H1 (cell line): ENCODE data around the gene C6orf136. TPM values are rescaled to one million over a fixed set of nuclear protein-coding genes. Genes with fewer than 3 reads are reported as not detected.

Experiments used
- CTCF ChIA-PET: fragments of 300-600 bp; sonication (Branson Sonifier 250); formaldehyde crosslinking; loops from one replicate; lab custom pipeline; 2021; ENCODE audit not compliant: partially characterized antibody; lab: Charles Lee
- POLR2A ChIA-PET: fragments of 300-600 bp; sonication (Branson Sonifier 250); formaldehyde crosslinking; loops from one replicate; lab custom pipeline; 2021; ENCODE audit warnings: inconsistent platforms; ENCODE audit not compliant: partially characterized antibody; lab: Charles Lee
- DNase-seq, 2 experiments: peaks; one replicate each; pipeline versions ENCODE4 v3.0.0 to v3.0.0-alpha.2; 2010 to 2022; ENCODE audit warnings: low spot score in 2 of 2, low read depth in 1 of 2, mixed read lengths in 1 of 2
- FAIRE-seq: peaks from 2 replicates; lab custom pipeline; 2011; peaks lifted over from hg19 to GRCh38; lab: Jason Lieb, UNC
- H2AFZ ChIP-seq: 2 replicates; pipeline ENCODE4 v1.8.1; 2012; ENCODE audit warnings: low read length, inconsistent platforms
- H2AK5ac ChIP-seq: 2 replicates; pipeline ENCODE4 v1.6.1; 2013; ENCODE audit warnings: low read depth, low read length
- H2BK120ac ChIP-seq: replicated peaks from 2 replicates; pipeline ENCODE3; 2013; ENCODE audit warnings: low read depth, low read length, inconsistent platforms
- H2BK12ac ChIP-seq: 2 replicates; pipeline ENCODE4 v1.6.1; 2013; ENCODE audit warnings: low read depth, low read length
- H2BK15ac ChIP-seq: 2 replicates; pipeline ENCODE4 v1.6.1; 2013; ENCODE audit warnings: low read length
- H2BK20ac ChIP-seq: 2 replicates; pipeline ENCODE4 v1.6.1; 2013; ENCODE audit warnings: low read length
- H2BK5ac ChIP-seq: 2 replicates; pipeline ENCODE4 v1.6.1; 2013; ENCODE audit warnings: low read depth, low read length
- H3K14ac ChIP-seq: 2 replicates; pipeline ENCODE4 v1.6.1; 2013; ENCODE audit warnings: inconsistent platforms; ENCODE audit not compliant: insufficient read length
- H3K18ac ChIP-seq: 2 replicates; pipeline ENCODE4 v1.6.1; 2013; ENCODE audit warnings: low read length; ENCODE audit errors: extremely low read depth
- H3K23ac ChIP-seq: 2 replicates; pipeline ENCODE4 v1.6.1; 2013; ENCODE audit warnings: inconsistent platforms; ENCODE audit not compliant: insufficient read length
- H3K23me2 ChIP-seq: 2 replicates; pipeline ENCODE4 v1.6.1; 2013; ENCODE audit warnings: low read depth, low read length
- H3K27ac ChIP-seq: 2 replicates; pipeline ENCODE4 v1.6.1; 2011; ENCODE audit warnings: low read depth, low read length, inconsistent platforms
- H3K27me3 ChIP-seq, 4 experiments: replicated peaks in 1 of 4; 1 replicate in 1 of 4; 2 replicates in 3 of 4; pipeline versions ENCODE4 v1.6.1 to v1.8.1; 2011 to 2013; ENCODE audit warnings: low read length in 3 of 4, mild to moderate bottlenecking in 3 of 4, inconsistent platforms in 2 of 4, mixed read lengths in 2 of 4, moderate library complexity in 1 of 4; ENCODE audit not compliant: control insufficient read depth in 3 of 4, insufficient read depth in 3 of 4; ENCODE audit errors: extremely low read depth in 1 of 4
- H3K36me3 ChIP-seq, 4 experiments: 2 replicates each; pipeline versions ENCODE4 v1.6.1 to v1.8.1; 2011 to 2013; ENCODE audit warnings: mild to moderate bottlenecking in 4 of 4, low read length in 3 of 4, moderate library complexity in 2 of 4, control low read depth in 1 of 4, inconsistent platforms in 1 of 4; ENCODE audit not compliant: insufficient read depth in 4 of 4, control insufficient read depth in 2 of 4
- H3K4ac ChIP-seq: replicated peaks from 2 replicates; pipeline ENCODE3; 2013; ENCODE audit warnings: low read length, low read depth, mixed read lengths, inconsistent platforms; ENCODE audit not compliant: insufficient read length
- H3K4me1 ChIP-seq, 4 experiments: replicated peaks in 1 of 4; 1 replicate in 1 of 4; 2 replicates in 3 of 4; pipeline versions ENCODE4 v1.6.1 to v1.8.1; 2011 to 2013; ENCODE audit warnings: low read length in 3 of 4, inconsistent platforms in 2 of 4, mixed read lengths in 1 of 4; ENCODE audit not compliant: insufficient read depth in 4 of 4, control insufficient read depth in 3 of 4
- H3K4me2 ChIP-seq, 2 experiments: 2 replicates each; pipeline versions ENCODE4 v1.6.1 to v1.8.1; 2011 to 2013; ENCODE audit warnings: low read depth in 2 of 2, low read length in 2 of 2, control low read depth in 1 of 2, inconsistent platforms in 1 of 2, mild to moderate bottlenecking in 1 of 2; ENCODE audit not compliant: insufficient read depth in 1 of 2
- H3K4me3 ChIP-seq, 4 experiments: fragments of 200-600, 300-600 bp in 1 of 4; sonication (generic), shearing (Covaris generic), sonication (Bioruptor Twin) in 1 of 4; 2 replicates each; pipeline versions ENCODE4 v1.5.1 to v1.8.1; 2011 to 2016; ENCODE audit warnings: low read length in 4 of 4, low read depth in 3 of 4, control low read depth in 2 of 4, inconsistent platforms in 2 of 4, mild to moderate bottlenecking in 2 of 4, mixed read lengths in 1 of 4, moderate library complexity in 1 of 4; ENCODE audit not compliant: insufficient read depth in 2 of 4; ENCODE audit errors: extremely low read depth in 1 of 4
- H3K56ac ChIP-seq: replicated peaks from 2 replicates; pipeline ENCODE3; 2013; ENCODE audit warnings: low read depth, mild to moderate bottlenecking, mixed read lengths, low read length, inconsistent platforms; ENCODE audit not compliant: insufficient read length
- H3K79me1 ChIP-seq: 2 replicates; pipeline ENCODE4 v1.6.1; 2013; ENCODE audit warnings: low read depth, low read length, control low read depth
- H3K79me2 ChIP-seq, 2 experiments: 2 replicates each; pipeline versions ENCODE4 v1.6.1 to v1.8.1; 2012 to 2013; ENCODE audit warnings: low read length in 2 of 2, mild to moderate bottlenecking in 2 of 2, inconsistent platforms in 1 of 2; ENCODE audit not compliant: insufficient read depth in 2 of 2, control insufficient read depth in 1 of 2
- H3K9ac ChIP-seq, 4 experiments: replicated peaks in 1 of 4; 1 replicate in 1 of 4; 2 replicates in 3 of 4; pipeline versions ENCODE4 v1.6.1 to v1.8.1; 2011 to 2013; ENCODE audit warnings: low read depth in 3 of 4, low read length in 3 of 4, control low read depth in 2 of 4, mild to moderate bottlenecking in 2 of 4, moderate library complexity in 2 of 4, inconsistent platforms in 1 of 4; ENCODE audit errors: extremely low read depth in 1 of 4
- H3K9me3 ChIP-seq, 2 experiments: 2 replicates each; pipeline versions ENCODE4 v1.6.1 to v1.8.1; 2012 to 2013; ENCODE audit warnings: mild to moderate bottlenecking in 2 of 2, moderate library complexity in 2 of 2, control low read depth in 1 of 2, inconsistent platforms in 1 of 2, low read depth in 1 of 2, low read length in 1 of 2, mixed read lengths in 1 of 2; ENCODE audit not compliant: insufficient read depth in 2 of 2
- H4K20me1 ChIP-seq, 2 experiments: replicated peaks in 1 of 2; 2 replicates each; pipeline versions ENCODE3 to v1.8.1; 2011 to 2013; ENCODE audit warnings: inconsistent platforms in 2 of 2, low read length in 2 of 2, mild to moderate bottlenecking in 1 of 2; ENCODE audit not compliant: insufficient read depth in 2 of 2, control insufficient read depth in 1 of 2
- H4K5ac ChIP-seq: 2 replicates; pipeline ENCODE4 v1.6.1; 2013; ENCODE audit warnings: low read length, low read depth, mixed read lengths, inconsistent platforms; ENCODE audit not compliant: insufficient read length
- H4K8ac ChIP-seq: 2 replicates; pipeline ENCODE4 v1.8.0; 2013; ENCODE audit warnings: mild to moderate bottlenecking, moderate library complexity, low read length, inconsistent platforms; ENCODE audit not compliant: insufficient read depth; ENCODE audit errors: extremely low read depth
- H4K91ac ChIP-seq: replicated peaks from 2 replicates; pipeline ENCODE3; 2013; ENCODE audit warnings: low read length, mixed read lengths, inconsistent platforms; ENCODE audit not compliant: insufficient read length
- ASH2L ChIP-seq: fragments of 200-600, 300-600 bp; sonication (generic); IDR thresholded peaks from one replicate; pipeline ENCODE4 v1.7.1; 2017; ENCODE audit warnings: low read length
- JUND ChIP-seq: IDR thresholded peaks from 2 replicates; pipeline ENCODE4 v1.6.1; 2011; ENCODE audit warnings: mild to moderate bottlenecking, improper control_type of control experiment, low read length
- SIN3A ChIP-seq, 2 experiments: IDR thresholded peaks in 1 of 2; conservative IDR thresholded peaks in 1 of 2; 2 replicates each; pipeline ENCODE4 v1.6.1; 2011 to 2012; ENCODE audit warnings: low read length in 2 of 2, improper control_type of control experiment in 1 of 2, low read depth in 1 of 2, mild to moderate bottlenecking in 1 of 2
- SIRT6 ChIP-seq: IDR thresholded peaks from one replicate; pipeline ENCODE4 v1.7.1; 2012; ENCODE audit warnings: low read length, inconsistent platforms
- SRF ChIP-seq: IDR thresholded peaks from 2 replicates; pipeline ENCODE4 v1.6.1; 2011; ENCODE audit warnings: mild to moderate bottlenecking, low read depth, low read length, moderate library complexity
- TAF1 ChIP-seq: IDR thresholded peaks from 2 replicates; pipeline ENCODE4 v1.6.1; 2011; ENCODE audit warnings: mild to moderate bottlenecking, low read depth, low read length
- whole genome bisulfite sequencing, 2 experiments: shearing (Covaris generic) in 1 of 2; methylation state at CpG; one replicate each; pipeline versions ENCODE4 v1.1.6 to v1.1.7; 2013 to 2015; ENCODE audit warnings: low lambda C conversion rate in 2 of 2, mixed read lengths in 2 of 2, inconsistent platforms in 1 of 2, low coverage in 1 of 2, missing lambda C conversion rate in 1 of 2; ENCODE audit not compliant: insufficient replicate concordance in 2 of 2, insufficient coverage in 1 of 2, insufficient read length in 1 of 2; ENCODE audit errors: extremely low coverage in 1 of 2, missing lambda C conversion rate in 1 of 2; 5-methylcytosine and 5-hydroxymethylcytosine counted together
- polyA plus RNA-seq, 7 experiments: library from polyadenylated mRNA; depleted of rRNA in 3 of 7; stranded (reverse) in 5 of 7; unstranded in 2 of 7; fragments of >200 nt in 5 of 7; fragments of 200-250 nt in 2 of 7; gene quantifications; 1 replicate in 5 of 7; 2 replicates in 1 of 7; 4 replicates in 1 of 7; pipeline versions ENCODE4 v1.2.1 to v1.2.3, GENCODE V29; 2011 to 2013; ENCODE audit warnings: missing spikeins in 2 of 7, mixed read lengths in 2 of 7
- total RNA-seq: library from RNA; stranded (reverse); fragmentation: NEBNext Ultra II Directional; extraction: Animal tissue kit (Norgen Biotek cat#: 25700); gene quantifications from 2 replicates; pipeline ENCODE4 v1.2.1, GENCODE V29; 2021
- TF ChIP-seq, protein P1 (sequence below), 3 experiments: IDR thresholded peaks; 1 replicate in 2 of 3; 2 replicates in 1 of 3; pipeline versions ENCODE4 v1.5.1 to v1.6.1; 2011; ENCODE audit warnings: low read length in 3 of 3, mild to moderate bottlenecking in 3 of 3, inconsistent platforms in 2 of 3, low read depth in 1 of 3, moderate library complexity in 1 of 3; ENCODE audit not compliant: insufficient read depth in 1 of 3; ENCODE audit errors: control extremely low read depth in 1 of 3

The C6orf136 gene
- total and polyA plus RNA-seq, 2 of the 8 experiments (the other 6 are each of a cell fraction or from before 2014, with no cell fraction given) = 20.8 to 23.1 TPM

DNA sequence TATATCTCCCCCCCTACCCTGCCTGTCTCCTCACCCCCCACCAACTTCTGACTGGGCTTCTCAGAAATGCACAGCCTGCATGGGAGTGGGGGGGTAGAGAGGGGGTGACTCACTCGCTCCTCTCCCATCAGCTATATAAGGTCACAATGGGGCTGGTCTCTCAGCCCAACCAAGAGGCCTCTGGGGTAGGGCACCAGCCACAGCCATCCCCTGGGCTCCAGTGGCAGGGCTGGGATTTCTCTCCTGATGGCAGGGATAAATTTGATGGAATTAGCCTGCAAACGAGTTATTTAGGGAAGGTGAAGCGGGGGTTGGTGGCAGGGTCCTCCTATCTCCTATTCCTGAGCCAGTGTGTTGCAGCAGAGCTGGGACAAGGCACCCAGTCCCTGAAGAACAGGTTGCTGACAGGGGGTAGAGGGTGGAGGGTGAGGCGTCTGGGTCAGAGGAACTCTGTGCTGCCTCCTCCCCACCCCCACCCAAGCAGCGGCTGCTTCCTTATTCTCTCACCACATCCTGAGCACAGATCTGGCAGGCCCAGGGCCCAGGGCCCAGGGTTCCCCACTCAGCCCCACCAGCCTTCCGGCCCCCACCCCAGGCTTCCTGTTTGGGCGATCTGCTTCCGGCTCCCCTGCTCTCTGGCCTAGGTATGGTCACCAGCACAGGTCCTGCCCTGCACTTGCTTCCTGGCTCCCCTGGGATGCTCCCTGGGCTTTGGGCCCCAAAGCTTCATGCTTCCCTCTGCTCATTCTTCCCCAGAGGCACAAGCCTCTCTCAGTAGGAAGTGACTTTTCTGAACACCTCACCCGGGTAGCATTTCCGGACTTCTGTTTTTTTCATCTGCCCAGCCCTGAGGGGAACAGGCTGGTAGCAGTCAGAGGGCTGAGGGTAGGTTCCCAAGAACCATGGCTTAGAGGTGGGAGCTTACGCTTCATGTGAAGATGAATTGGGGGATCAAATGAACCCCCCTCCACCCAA lies 35.5 kb downstream of the C6orf136 start:
- Histone ChIP-seq H3K23ac (no peak overlapping the region), H2BK5ac (peak overlapping the region; percentile 63; the same call in 1 of the 2 replicates), H2AFZ (no peak overlapping the region), H2AK5ac (peak overlapping the region; percentile 42; the same call in 1 of the 2 replicates), H3K14ac (no peak overlapping the region), H3K23me2 (peaks cover 10% of the 10 kb centered on the region), H4K91ac (peak overlapping the region; percentile 76), H3K4me3 (peak overlapping the region in 2 of 4 experiments; percentile 10 to 44; a peak in 5 of 8 replicates), H3K4me1 (peaks cover 7 to 32% (median 21%) of the 10 kb centered on the region in 4 experiments), H2BK20ac (peak overlapping the region; percentile 61; the same call in 1 of the 2 replicates), H4K20me1 (peaks cover 3 to 9% of the 10 kb centered on the region in 2 experiments), H2BK15ac (0 out of 2 replicates have a peak overlapping the region, but pooled peaks have one; percentile 40), H3K4me2 (peak overlapping the region; percentile 53 to 96), H3K27ac (0 out of 2 replicates have a peak overlapping the region, but pooled peaks have one; percentile 42), H2BK120ac (no peak overlapping the region), H2BK12ac (no peak overlapping the region; the same call in 1 of the 2 replicates), H3K18ac (peak overlapping the region; percentile 48), H3K56ac (no peak overlapping the region), H3K27me3 (no peaks in the 10 kb centered on the region), H3K79me2 (peaks cover 0 to 18% of the 10 kb centered on the region in 2 experiments; a peak in 3 of 4 replicates), H3K36me3 (no peaks in the 10 kb centered on the region; a peak in 1 of 8 replicates), H3K9ac (peak overlapping the region in 2 of 4 experiments; percentile 4 to 6; a peak in 1 of 7 replicates), H4K8ac (no peak overlapping the region), H4K5ac (no peak overlapping the region), H3K9me3 (no peaks in the 10 kb centered on the region), H3K4ac (peak overlapping the region; percentile 33), H3K79me1 (peaks cover 4% of the 10 kb centered on the region; the same call in 1 of the 2 replicates)
- FAIRE-seq = no peak
- DNase-seq = no peak
- WGBS, 2 experiments = 51% methylated on average over 11 of the region's 11 CpGs; no CpG with 5 or more reads in 1 of the 2 experiments
- POLR2A ChIA-PET = interaction anchor here (0.5 to 18.7 kb wide), 9 partner anchors 11 to 141 kb away, joined by 3 to 388 read pairs (median 4); partner anchors contain the start of genes MDC1 and TUBB
- TF ChIP-seq ASH2L = no peak
- TF ChIP-seq TAF1 = peak; percentile 24; the same call in 1 of the 2 replicates
- TF ChIP-seq SIRT6 = no peak
- TF ChIP-seq, protein P1, sequence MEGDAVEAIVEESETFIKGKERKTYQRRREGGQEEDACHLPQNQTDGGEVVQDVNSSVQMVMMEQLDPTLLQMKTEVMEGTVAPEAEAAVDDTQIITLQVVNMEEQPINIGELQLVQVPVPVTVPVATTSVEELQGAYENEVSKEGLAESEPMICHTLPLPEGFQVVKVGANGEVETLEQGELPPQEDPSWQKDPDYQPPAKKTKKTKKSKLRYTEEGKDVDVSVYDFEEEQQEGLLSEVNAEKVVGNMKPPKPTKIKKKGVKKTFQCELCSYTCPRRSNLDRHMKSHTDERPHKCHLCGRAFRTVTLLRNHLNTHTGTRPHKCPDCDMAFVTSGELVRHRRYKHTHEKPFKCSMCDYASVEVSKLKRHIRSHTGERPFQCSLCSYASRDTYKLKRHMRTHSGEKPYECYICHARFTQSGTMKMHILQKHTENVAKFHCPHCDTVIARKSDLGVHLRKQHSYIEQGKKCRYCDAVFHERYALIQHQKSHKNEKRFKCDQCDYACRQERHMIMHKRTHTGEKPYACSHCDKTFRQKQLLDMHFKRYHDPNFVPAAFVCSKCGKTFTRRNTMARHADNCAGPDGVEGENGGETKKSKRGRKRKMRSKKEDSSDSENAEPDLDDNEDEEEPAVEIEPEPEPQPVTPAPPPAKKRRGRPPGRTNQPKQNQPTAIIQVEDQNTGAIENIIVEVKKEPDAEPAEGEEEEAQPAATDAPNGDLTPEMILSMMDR (IDR thresholded peaks at IDR 0.05; ENCODE audit: control extremely low read depth in 1 of 3, insufficient read depth in 1 of 3, low read depth in 1 of 3, low read length in 3 of 3) = no peak
- TF ChIP-seq JUND = peak; percentile 79
- no peak for TF ChIP-seq SIN3A (conservative IDR thresholded peaks at IDR 0.05 in 1 of 2, IDR thresholded peaks at IDR 0.05 in 1 of 2; ENCODE audit: low read depth in 1 of 2, low read length in 2 of 2)
- peak; percentile 70 for TF ChIP-seq SRF
- CTCF ChIA-PET = interaction anchor here (0.6 to 11.0 kb wide), 7 partner anchors 9 to 141 kb away, joined by 3 to 147 read pairs (median 6); partner anchors contain the start of genes DHX16, FLOT1, MDC1 and NRM
